ENCODE results near the gene EIF4G3. TPM values are rescaled to one million over a fixed set of nuclear protein-coding genes. Genes with fewer than 3 reads are reported as not detected.
"Not testable (repeated sequence)": the region's sequence is repeated elsewhere in the genome, so short reads cannot be mapped to it uniquely, and the experiment has no call there.

EIF4G3 gene
- total and polyA plus RNA-seq, 2 donors (not counting 3 experiments of a cell fraction or from before 2014, with no cell fraction given): 40.7 to 78.5 TPM

DNA sequence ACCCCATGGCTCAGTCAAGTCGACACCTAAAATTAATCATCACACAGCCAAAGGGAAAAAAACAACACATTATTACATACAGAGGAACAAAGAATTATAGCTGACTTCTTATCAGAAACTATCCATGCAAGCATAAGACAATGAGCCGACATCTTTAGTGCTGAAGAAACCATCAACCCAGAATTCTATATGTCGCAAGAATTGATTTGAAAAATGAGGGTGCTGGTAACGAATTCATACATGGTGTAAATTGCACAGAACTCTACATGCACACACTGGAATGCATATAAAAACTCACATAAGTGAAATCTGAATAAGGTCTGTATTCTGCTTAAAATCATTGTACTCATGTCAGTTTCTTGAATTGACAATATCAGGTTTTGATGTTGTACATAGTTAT is 25.0 kb upstream of the EIF4G3 start:
- Histone ChIP-seq H3K9ac (replicated peaks; ENCODE audit: extremely low read depth, insufficient read depth, low read length) (no peak overlapping the region), H3K27ac (ENCODE audit: insufficient read depth, low read depth, low read length) (no peak overlapping the region), H4K20me1 (replicated peaks; ENCODE audit: control insufficient read depth, extremely low read depth, insufficient read depth, low read length) (no peaks in the 10 kb centered on the region), H3K4me1 (ENCODE audit: control insufficient read depth, extremely low read depth, insufficient read depth, low read length) (no peaks in the 10 kb centered on the region), H2AFZ (ENCODE audit: low read depth, low read length) (no peak overlapping the region), H3K36me3 (ENCODE audit: control insufficient read depth in 2 of 2, extremely low read depth in 1 of 2, insufficient read depth in 2 of 2, low read length in 2 of 2) (no peaks in the 10 kb centered on the region), H3K79me2 (ENCODE audit: control insufficient read depth, insufficient read depth, low read length) (no peaks in the 10 kb centered on the region), H3K4me2 (ENCODE audit: insufficient read depth, low read length) (no peak overlapping the region), H3K9me3 (replicated peaks; ENCODE audit: control insufficient read depth, insufficient read depth, low read length) (no peaks in the 10 kb centered on the region), H3K9me1 (replicated peaks; ENCODE audit: control insufficient read depth, extremely low read depth, insufficient read depth, low read length) (no peaks in the 10 kb centered on the region), H3K27me3 (ENCODE audit: control insufficient read depth in 2 of 2, insufficient read depth in 2 of 2, low read length in 2 of 2) (peaks cover 0 to 4% of the 10 kb centered on the region in 2 experiments), H3K4me3 (replicated peaks in 1 of 3; ENCODE audit: insufficient read depth in 1 of 3, low read depth in 1 of 3, low read length in 3 of 3) (no peak overlapping the region)
- ChIA-PET CTCF (interaction anchor here (1.7 kb wide), 1 partner anchor 15 kb away, joined by 5 read pairs; no protein-coding TSS in a partner anchor), POLR2A (no interaction called here)
- DNase-seq (ENCODE audit: low read depth, low spot score) (no peak), FAIRE-seq (no peak)
- no peak for TF ChIP-seq POLR2A (IDR thresholded peaks at IDR 0.05; ENCODE audit: low read depth, low read length)
- TF ChIP-seq POLR2AphosphoS5 (IDR thresholded peaks at IDR 0.05; ENCODE audit: insufficient read depth, low read depth, low read length): no peak
- no peak for TF ChIP-seq MYC (IDR thresholded peaks at IDR 0.05; ENCODE audit: low read depth, low read length)
- no peak for TF ChIP-seq CTCF (IDR thresholded peaks at IDR 0.05; ENCODE audit: extremely low read depth in 1 of 2, insufficient read depth in 1 of 2, low read depth in 1 of 2, low read length in 2 of 2)
- TF ChIP-seq JUN (IDR thresholded peaks at IDR 0.05; ENCODE audit: borderline replicate concordance, insufficient read depth, insufficient read length, low read depth): no peak
- no peak for TF ChIP-seq GATA2 (IDR thresholded peaks at IDR 0.05; ENCODE audit: insufficient read depth, insufficient read length, low read depth, low read length)
- TF ChIP-seq, protein P1, sequence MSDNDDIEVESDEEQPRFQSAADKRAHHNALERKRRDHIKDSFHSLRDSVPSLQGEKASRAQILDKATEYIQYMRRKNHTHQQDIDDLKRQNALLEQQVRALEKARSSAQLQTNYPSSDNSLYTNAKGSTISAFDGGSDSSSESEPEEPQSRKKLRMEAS (IDR thresholded peaks at IDR 0.05; ENCODE audit: insufficient read depth, insufficient read length): no peak
- TF ChIP-seq FOS (IDR thresholded peaks at IDR 0.05; ENCODE audit: borderline replicate concordance, insufficient read depth, low read length): no peak
- TF ChIP-seq EZH2 (IDR thresholded peaks at IDR 0.05; ENCODE audit: borderline replicate concordance, low read depth, low read length, severe bottlenecking): no peak
- dilution Hi-C loops (cut with MboI; ENCODE audit: extremely low pct_ligation_motif_present, low sequenced_read_pairs): no loop called here
- no TSS peak for BruUV-seq (replicated peaks)
- intact Hi-C loops (cut with micrococcal nuclease): no loop called here

DNA sequence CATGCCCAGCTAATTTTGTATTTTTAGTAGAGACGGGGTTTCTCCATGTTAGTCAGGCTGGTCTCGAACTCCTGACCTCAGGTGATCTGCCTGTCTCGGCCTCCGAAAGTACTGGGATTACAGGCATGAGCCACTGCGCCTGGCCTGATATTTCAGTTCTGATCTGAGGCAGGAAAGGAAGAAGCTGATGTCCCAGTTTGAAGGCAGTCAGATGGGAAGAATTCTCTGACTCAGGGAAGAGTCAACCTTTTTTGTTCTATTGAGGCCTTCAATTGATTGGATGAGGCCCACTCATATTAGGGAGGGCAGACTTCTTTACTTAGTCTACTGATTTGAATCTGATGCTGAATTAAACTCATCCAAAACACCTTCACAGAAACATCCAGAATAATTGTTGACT is 24.5 kb upstream of the EIF4G3 start:
- CTCF ChIA-PET: interaction anchor here (1.7 kb wide), 1 partner anchor 15 kb away, joined by 5 read pairs; no protein-coding TSS in a partner anchor
- H2AFZ ChIP-seq (ENCODE audit: low read depth, low read length); H3K4me1 ChIP-seq (ENCODE audit: control insufficient read depth, extremely low read depth, insufficient read depth, low read length); H3K4me3 ChIP-seq (replicated peaks in 1 of 3; ENCODE audit: insufficient read depth in 1 of 3, low read depth in 1 of 3, low read length in 3 of 3); H3K9me1 ChIP-seq (replicated peaks; ENCODE audit: control insufficient read depth, extremely low read depth, insufficient read depth, low read length); H3K79me2 ChIP-seq (ENCODE audit: control insufficient read depth, insufficient read depth, low read length); DNase-seq (ENCODE audit: low read depth, low spot score); FAIRE-seq; H3K9ac ChIP-seq (replicated peaks; ENCODE audit: extremely low read depth, insufficient read depth, low read length); POLR2A ChIA-PET; H3K27ac ChIP-seq (ENCODE audit: insufficient read depth, low read depth, low read length); H4K20me1 ChIP-seq (replicated peaks; ENCODE audit: control insufficient read depth, extremely low read depth, insufficient read depth, low read length); H3K27me3 ChIP-seq (ENCODE audit: control insufficient read depth in 2 of 2, insufficient read depth in 2 of 2, low read length in 2 of 2); H3K9me3 ChIP-seq (replicated peaks; ENCODE audit: control insufficient read depth, insufficient read depth, low read length); BruUV-seq (replicated peaks); dilution Hi-C loops (cut with MboI; ENCODE audit: extremely low pct_ligation_motif_present, low sequenced_read_pairs); H3K4me2 ChIP-seq (ENCODE audit: insufficient read depth, low read length); H3K36me3 ChIP-seq (ENCODE audit: control insufficient read depth in 2 of 2, extremely low read depth in 1 of 2, insufficient read depth in 2 of 2, low read length in 2 of 2); intact Hi-C loops (cut with micrococcal nuclease): not testable (repeated sequence)

Measured in endothelial cell of umbilical vein (primary cell).